Measurements from ENCODE around the gene CD300E.
"Not testable (repeated sequence)": the region's sequence is repeated elsewhere in the genome, so short reads cannot be mapped to it uniquely, and the experiment has no call there.

CD300E gene

DNA sequence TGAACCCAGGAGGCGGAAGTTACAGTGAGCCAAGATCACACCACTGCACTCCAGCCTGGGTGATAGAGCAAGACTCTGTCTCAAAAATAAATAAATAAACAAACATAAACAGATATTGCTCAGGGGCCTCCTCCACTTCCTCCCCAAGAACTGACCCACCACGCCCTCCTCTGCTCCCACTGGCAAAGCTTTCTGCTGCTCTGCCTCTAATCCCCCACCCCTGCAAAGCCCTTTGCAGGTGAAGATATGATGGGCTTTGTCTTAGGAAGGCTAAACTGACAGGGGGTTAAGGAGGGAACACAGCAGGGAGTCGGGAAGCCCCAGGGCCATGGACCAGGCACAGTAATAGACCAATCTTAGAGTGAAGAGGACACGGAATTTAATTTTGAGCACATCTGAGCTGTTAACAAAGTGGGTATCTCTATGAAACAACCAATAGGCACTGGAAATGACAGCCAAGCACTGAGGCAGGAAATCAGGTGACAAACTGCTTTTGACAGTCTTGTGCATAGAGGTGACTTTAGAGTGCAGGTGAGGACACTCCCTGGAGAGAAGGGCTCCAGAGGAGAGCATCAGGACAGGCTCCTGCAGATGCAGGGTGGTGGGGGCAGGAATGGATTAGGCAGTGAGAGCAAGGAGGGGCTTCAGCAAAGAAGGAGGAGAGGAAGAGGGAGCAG is 25.1 kb downstream of the CD300E start:
- no peak for DNase-seq (ENCODE audit: low spot score)

DNA sequence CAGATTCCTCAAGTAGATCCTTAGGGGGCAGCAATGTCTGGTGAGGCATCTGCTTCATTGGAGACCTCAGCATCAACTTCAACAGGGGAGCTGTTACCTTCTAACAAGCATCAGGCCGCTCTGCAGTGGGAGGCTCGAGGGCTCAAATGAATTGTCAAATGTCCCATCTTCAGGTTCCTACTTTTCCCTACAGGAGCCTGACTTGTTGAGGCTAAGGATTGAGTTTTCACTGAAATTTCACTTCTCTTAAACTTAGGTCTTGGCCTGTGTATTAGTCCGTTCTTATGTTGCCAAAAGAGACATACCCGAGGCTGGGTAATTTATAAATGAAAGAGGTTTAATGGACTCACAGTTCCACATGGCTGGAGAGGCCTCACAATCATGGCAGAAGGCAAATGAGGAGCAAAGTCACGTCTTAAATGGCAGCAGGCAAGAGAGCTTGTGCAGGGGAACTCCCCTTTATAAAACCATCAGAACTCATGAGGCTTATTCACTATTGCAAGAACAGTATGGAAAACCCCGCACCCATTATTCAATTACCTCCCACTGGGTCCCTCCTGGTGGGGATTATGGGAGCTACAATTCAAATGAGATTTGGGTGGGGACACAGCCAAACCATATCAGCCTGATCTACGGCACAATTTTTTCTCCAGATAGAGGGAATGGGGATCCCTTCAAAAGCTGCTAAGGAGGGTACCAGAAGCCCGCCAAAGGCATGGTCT is 26.3 kb downstream of the CD300E start:
- no peak for DNase-seq (ENCODE audit: low spot score)

DNA sequence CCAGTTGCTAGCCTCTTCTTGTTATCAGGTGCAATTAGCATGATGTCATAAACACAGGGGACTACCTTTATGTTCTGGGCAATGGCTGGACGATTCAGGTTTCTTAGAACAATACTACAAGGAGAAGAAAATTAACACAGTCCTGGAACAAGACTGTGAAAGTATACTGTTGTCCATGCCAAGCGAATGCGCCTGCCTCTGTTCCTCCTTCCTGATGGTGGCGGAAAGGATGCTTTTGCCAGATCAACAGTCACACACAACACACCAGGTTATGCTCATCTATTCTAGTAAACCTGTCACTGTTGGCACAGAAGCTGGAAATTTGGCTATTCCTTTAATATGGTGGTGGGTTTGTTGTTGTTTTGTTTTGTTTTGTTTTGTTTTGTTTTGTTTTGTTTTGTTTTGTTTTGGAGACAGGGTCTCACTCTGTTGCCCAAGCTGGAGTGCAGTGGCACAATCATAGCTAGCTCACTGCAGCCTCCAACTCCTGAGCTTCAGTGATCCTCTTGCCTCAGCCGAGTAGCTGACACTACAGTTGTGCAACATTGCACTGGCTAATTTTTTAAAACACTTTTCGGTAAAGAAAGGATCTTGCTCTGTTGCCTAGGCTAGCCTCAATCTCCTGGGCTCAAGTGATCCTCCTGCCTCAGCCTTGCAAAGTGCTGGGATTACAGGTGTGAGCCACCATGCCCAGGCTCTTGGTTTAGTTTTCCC is 28.3 kb downstream of the CD300E start:
- no peak for DNase-seq (ENCODE audit: low spot score)

GRCh38 chr17:74592087-74592990 is 31.2 kb downstream of the CD300E start, which contains the start of gene CD300LD:
TSS of gene CD300LD (minus strand) at chr17:74592283. CDS start at chr17:74592202, 81 bp downstream.
- no peak for DNase-seq (ENCODE audit: low spot score)

- DNase-seq (ENCODE audit: low spot score): no peak
Observed at GRCh38 chr17:74591503-74591902, 32.0 kb downstream of the CD300E start.

- no peak for DNase-seq (ENCODE audit: low spot score)
Observed at GRCh38 chr17:74585711-74586110, 37.8 kb downstream of the CD300E start.

- no peak for DNase-seq (ENCODE audit: low spot score)
Observed at GRCh38 chr17:74584292-74585060, 39.1 kb downstream of the CD300E start.

- DNase-seq (ENCODE audit: low spot score): no peak
Observed at GRCh38 chr17:74582633-74583032, 40.9 kb downstream of the CD300E start.

GRCh38 chr17:74579900-74580299 is 43.6 kb downstream of the CD300E start:
- DNase-seq (ENCODE audit: low spot score): no peak

GRCh38 chr17:74578979-74579378 is 44.6 kb downstream of the CD300E start:
- no peak for DNase-seq (ENCODE audit: low spot score)

DNA sequence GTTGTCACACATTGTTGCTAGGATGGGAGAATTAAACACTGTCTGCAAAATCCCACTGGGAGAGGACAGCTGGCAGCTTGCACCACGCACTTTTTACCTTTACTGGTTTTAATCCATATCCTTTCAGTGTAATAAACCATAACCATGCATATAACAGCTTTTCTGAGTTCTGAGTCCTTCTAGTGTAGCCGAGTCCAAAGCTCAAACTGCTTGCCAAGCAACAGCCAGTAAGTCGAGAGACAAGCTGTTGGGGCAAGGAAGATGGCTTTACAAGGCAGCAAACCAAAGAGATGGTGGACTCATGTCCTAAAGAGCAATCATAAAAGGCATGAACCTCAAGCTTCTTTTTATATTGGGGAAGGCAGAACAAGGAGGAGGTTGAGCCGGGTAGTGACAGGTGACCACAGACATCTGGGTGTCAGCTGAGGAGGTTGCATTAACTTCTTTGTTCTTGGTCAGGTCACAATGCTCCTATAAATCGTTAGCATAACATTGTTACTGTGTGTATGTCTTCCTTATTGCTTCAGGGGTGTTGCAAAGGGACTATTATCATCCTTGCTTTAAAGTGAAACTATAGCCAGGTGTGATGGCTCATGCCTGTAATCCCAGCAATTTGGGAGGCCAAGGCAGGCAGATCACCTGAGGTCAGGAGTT is 48.9 kb downstream of the CD300E start:
- no peak for DNase-seq (ENCODE audit: low spot score)

GRCh38 chr17:74573635-74574034 is 49.9 kb downstream of the CD300E start:
- DNase-seq (ENCODE audit: low spot score): not testable (repeated sequence)

DNA sequence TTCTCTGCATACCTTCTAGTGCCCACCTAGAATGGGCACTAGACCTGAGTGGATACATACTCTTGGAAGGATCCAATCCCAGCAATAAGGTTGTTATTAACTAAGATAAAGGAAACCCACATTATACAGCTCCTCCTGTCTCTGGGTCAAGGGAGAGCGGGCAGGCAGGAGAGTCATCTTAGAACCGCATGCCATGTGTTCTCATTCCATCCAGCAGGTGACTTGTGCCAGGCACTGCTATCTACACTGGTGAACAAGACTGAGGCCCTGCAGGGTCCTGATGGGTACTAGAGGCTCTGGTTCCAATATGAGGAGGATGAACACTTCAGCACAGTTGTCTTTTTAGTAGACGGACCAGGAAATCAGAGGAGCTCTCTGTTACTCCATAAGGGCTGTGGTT is 50.4 kb downstream of the CD300E start:
- DNase-seq (ENCODE audit: low spot score): no peak

DNA sequence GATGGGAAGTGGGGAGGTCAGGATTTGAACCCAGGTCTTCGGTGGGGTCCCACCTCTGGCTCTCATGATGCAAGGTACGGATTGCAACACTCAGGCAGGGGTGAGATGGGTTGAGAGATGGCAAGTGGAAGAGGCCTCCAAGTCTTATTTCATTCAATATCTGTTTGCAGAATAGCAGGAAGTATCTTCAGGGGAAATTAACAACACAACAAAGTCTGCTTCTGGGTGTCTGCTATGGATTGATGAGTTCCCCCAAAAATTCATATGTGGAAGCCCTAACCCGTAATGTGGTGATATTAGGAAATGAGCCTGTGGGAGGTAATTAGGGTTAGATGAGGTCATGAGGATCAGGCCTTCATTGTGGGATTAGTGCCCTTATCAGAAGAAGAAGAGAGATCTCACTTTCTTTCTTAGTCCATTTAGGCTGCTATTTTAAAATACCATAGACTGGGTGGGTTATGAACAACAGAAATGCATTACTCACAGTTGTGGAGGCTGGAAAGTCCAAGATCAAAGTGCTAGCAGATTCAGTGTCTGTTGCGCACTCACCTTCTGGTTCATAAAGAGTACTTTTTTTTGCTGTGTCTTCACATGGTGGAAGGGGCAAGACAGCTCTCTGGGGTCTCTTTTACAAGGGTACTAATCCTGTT is 51.8 kb downstream of the CD300E start:
- DNase-seq (ENCODE audit: low spot score): no peak

- DNase-seq (ENCODE audit: low spot score): no peak
Observed at GRCh38 chr17:74569020-74570003, 54.2 kb downstream of the CD300E start.

DNA sequence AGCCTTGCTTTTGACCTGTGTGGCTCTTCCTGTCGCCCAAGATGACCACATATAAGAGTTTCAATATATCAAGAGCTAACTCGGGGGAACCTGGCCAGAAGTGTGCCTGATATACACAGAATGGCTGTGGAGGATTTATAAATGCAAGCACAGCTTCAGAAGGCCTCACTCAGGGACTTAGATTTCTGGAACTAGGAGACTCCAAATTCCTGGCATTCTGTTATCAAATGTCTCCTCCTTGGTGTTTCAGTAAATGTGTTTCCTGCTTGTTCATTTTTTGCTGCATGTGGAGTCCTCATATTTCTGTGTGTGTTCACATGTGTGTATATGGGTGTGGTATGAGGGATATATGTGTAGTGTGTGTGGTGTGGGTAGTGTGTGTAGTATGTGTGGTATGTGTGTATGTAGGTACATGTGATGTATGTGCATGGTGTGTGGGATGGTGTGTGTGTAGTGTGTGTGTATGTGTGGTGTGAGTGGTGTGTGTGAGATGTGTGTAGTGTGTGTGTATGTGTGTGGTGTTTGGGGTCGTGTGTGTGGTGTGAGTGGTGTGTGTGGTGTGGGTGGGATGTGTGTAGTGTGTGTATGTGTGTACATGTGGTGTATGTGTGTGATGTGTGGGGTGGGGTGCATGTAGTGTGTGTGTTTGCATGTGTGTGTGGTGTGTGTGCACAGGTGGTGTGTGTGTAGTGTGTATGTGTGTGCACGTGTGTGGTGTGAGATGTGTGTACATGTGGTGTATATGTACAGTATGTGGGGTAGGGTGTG is 55.2 kb downstream of the CD300E start:
- DNase-seq (ENCODE audit: low spot score): no peak

DNA sequence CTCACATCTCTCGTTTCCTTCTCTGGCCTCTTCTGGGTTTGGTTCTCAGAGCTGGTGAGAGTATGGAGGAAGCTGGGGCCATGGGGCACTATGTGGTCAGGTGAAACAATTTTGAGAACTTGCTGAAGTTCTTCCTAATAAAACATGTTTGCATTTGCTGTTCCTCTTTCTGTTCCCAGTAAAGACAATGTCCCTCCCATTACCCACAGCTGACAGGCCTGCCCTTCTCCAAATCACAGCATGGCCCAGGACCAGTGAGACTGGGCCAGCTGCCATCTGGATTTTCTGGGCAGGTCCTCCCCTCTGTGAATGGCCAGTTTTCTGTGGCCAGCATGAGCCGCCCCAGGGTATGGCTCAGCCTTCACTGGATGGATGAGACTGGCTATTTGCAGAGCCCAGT is 56.1 kb downstream of the CD300E start, which contains the start of gene CD300H:
TSS of gene CD300H (minus strand) at position 113 of the 400 bp plus-strand sequence.
- DNase-seq (ENCODE audit: low spot score): no peak
